Measurements from ENCODE around the gene SASH1.
A peak's percentile ranks its signal among the peaks of the same experiment; 100 is the strongest.

SASH1 gene

GRCh38 chr6:148463671-148464070, 121.0 kb downstream of the SASH1 start:
- DNase-seq, result no peak

- peak; percentile 24 to 39 for DNase-seq
These were observed 121.8 kb downstream of the SASH1 start for GRCh38 chr6:148464319-148465010.

- DNase-seq, result no peak
These were observed 122.3 kb downstream of the SASH1 start for GRCh38 chr6:148465011-148465335.

GRCh38 chr6:148465670-148466069, 123.0 kb downstream of the SASH1 start:
- no peak for DNase-seq

GRCh38 chr6:148466158-148466557, 123.5 kb downstream of the SASH1 start:
- DNase-seq, result no peak

- DNase-seq, result no peak
These were observed 125.3 kb downstream of the SASH1 start for GRCh38 chr6:148467926-148468325.

GRCh38 chr6:148470156-148470555, 127.5 kb downstream of the SASH1 start:
- DNase-seq, result no peak

- no peak for DNase-seq
These were observed 128.2 kb downstream of the SASH1 start for GRCh38 chr6:148470606-148471465.

- no peak for DNase-seq
These were observed 129.1 kb downstream of the SASH1 start for GRCh38 chr6:148471624-148472159.

GRCh38 chr6:148472171-148473105, 129.8 kb downstream of the SASH1 start:
- DNase-seq, result no peak

GRCh38 chr6:148479497-148479896, 136.9 kb downstream of the SASH1 start:
- DNase-seq, result no peak

- no peak for DNase-seq
These were observed 144.8 kb downstream of the SASH1 start for GRCh38 chr6:148487461-148487860.

GRCh38 chr6:148491638-148492251, 149.1 kb downstream of the SASH1 start:
- DNase-seq, result no peak

- no peak for DNase-seq
These were observed 150.1 kb downstream of the SASH1 start for GRCh38 chr6:148492654-148493290.

- DNase-seq, result no peak
These were observed 150.8 kb downstream of the SASH1 start for GRCh38 chr6:148493424-148493823.

- no peak for DNase-seq
These were observed 151.6 kb downstream of the SASH1 start for GRCh38 chr6:148494226-148494625.

- no peak for DNase-seq
These were observed 152.4 kb downstream of the SASH1 start for GRCh38 chr6:148495029-148495428.

- no peak for DNase-seq
These were observed 154.6 kb downstream of the SASH1 start for GRCh38 chr6:148497257-148497656.

GRCh38 chr6:148497717-148498116, 155.1 kb downstream of the SASH1 start:
- DNase-seq, result no peak

GRCh38 chr6:148500402-148500801, 157.8 kb downstream of the SASH1 start:
- DNase-seq, result no peak

GRCh38 chr6:148501178-148501590, 158.5 kb downstream of the SASH1 start:
- no peak for DNase-seq

All from stimulated activated CD4-positive, alpha-beta T cell treated with anti-CD3 and anti-CD28 coated beads, Interleukin-4, amount 100 ng/mL, for 4 hours (primary cell).